Left forelimb (tissue), 1 donor: ENCODE data around the gene GRK6.

Source experiments
- DNase-seq: peaks from one replicate; pipeline ENCODE4 v3.0.0-alpha.2; 2018; ENCODE audit warnings: low spot score

GRK6 gene

DNA sequence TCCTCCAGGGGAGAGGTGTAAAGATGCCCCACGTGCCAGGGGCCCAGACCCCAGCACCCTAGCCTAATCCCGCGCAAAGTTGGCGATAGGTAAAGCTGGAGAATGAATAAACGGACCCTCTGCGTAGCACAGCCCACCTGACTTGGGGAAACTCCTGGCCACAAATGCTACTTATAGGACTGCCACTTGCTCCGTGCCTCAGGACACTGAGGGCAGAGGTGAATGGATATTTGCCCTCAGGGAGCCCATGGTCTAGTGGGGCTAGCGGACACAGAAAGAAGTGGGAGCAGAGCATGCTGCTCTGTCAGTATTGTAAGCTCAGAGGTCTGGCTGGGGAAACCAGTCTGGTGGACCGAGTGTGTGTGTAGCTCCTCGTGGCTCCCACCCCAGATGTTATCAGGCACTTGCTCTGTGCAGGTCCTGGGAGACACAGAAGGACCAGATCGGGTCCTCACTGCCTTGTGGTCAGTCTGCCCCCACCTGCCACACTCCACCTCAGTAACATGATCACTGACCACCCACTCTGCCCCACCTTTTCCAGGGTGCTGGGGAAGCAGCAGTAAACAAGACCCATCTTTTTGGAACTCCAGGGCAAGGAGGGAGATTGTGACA, 841 bp downstream of the GRK6 start:
- DNase-seq = no peak

DNA sequence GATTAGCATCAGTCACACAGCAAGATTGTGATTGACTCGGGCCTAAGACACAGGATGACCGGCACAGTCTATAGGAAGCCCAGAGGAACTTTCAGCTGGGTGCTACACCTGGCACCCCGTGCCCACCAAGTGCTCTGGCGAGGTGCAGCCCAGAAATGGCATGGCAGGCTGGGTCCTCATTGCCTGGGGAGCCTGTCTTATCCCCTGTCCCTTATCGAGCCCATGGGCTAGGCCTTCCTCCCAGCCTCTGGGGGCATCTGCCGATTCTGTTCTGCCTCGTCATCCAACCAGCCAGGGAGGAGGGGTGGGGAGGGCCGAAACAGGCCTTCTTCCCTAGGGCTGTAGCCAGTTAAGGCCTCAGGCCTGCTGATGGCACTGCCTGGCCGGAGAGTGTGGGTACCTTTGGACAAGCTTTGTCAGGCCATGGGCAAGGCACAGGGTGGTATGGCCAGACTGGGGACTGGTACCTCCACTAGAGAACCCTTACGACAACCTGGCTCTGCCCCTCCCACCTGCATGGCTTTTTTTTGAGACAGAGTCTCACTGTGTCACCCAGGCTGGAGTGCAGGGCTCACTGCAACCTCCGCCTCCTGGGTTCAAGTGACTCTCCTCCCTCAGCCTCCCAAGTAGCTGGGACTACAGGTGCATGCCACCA, 1.6 kb downstream of the GRK6 start:
- DNase-seq = no peak

DNA sequence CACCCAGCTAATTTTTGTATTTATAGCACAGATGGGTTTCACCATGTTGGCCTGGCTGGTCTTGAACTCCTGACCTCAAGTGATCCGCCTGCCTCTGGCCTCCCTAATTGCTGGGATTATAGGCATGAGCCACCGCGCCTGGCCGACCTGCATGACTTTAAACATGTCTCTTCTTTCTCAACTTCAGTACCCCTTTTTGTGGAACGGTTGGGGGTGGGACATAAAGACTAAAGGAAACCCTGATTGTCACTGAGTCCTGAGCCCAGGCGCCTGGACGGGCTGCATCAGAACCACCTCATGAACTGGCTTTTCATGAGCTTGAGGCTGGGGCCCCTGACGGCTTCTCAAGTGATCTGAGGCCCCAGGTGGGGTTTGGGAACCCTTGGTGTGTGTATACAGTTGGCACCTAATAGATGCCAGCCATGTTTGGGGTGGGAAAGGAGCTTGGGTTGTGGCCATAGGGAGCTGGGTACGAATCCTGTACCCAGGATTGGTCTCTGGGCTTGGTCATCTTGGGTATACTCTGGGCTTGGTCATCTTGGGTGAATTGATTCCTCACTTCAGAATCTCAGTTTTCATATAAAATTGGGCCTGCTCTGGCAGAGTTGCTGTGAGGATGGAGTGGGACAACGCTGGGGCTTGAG, 2.2 kb downstream of the GRK6 start:
- no peak for DNase-seq

DNA sequence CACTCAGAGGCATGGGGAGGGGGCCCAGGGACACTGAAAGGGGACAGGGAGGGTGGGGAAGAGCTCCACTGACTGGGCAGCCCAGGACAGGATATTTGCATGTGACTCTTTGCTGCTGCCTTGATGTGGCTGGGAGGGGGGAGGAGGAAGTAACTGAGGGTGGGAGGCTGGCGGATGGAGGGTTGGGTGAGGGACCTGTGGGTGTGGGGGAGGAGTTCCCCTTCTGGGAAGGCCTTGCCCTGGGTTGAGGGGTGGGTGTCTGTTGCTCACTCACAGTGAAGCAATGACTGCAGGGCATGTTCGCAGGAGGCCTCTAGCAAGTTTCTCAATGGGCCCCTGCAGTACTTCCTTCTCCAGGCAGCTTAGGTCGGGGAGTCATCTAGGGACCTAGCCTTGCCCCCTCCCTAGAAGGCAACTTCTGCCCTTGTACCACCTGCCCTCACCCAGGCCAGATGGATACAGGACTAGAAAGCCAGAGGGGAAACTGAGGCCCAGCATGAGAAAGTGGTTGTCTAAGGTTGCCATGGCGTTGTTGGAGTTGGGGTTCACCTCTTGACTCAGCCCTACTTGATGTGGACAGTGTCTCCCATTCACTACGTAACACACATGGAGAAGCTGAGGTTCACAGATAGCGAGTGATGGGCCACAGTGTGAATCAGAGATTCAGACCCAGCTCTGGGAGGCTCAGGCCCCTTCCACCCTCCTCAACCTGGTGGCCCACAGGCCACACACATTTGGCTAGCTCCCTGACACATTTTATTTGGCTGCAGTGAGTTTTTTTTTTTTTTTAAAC, 3.0 kb downstream of the GRK6 start:
- DNase-seq = no peak

DNA sequence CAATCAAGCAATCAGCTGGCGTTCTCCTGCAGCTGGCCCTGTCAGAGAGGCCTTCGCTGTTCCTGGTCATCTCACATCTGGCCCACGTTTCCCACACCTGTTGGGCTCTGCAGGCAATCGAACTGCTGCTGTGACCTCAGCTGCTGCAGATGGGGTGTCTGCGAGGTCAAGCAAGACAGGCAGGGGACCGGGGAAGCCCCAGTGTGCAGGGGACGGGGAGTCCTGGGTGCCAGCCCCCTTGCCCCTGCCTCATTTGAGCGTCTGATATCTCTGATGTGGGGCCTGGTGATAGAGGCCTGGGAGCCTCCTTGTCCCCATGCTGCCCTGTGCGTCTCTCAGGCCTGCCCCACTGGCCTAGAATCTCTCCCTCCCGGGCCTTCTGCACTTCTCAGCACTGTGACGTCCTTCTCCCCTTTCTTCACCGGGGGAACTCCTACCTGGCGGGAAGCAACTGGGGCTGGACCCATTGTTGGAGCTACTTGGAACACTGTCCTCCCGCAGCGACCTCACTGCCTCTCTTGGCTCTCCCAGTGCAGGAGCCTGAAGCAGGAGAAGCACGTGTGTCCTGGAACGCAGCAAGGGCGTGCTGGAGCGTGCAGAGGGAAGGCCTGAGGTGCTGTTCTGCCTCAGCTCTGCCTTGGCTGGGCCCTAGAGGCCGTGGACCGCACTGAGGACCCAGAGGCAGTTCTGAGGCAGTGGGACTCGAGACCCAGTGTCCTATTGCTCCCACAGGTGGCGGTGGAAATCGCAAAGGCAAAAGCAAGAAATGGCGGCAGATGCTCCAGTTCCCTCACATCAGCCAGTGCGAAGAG, 3.9 kb downstream of the GRK6 start:
- no peak for DNase-seq

DNA sequence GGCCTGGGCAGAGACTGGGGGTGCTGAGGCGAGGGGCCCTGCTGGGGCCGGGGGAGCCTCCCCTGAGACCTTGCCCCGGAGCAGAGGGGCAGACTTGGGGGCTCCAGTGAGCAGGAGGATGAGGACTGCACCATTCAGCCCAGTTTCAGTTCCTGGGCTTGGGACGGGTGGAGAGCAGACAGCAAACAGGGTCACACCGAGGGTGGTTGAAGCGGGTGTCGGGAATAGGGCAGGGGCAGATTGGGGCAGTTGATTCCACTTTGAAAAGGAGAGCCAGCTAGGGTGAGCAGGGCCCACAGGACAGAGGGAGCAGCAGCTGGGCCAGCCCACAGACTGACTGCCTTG, 4.5 kb downstream of the GRK6 start:
- no peak for DNase-seq

DNA sequence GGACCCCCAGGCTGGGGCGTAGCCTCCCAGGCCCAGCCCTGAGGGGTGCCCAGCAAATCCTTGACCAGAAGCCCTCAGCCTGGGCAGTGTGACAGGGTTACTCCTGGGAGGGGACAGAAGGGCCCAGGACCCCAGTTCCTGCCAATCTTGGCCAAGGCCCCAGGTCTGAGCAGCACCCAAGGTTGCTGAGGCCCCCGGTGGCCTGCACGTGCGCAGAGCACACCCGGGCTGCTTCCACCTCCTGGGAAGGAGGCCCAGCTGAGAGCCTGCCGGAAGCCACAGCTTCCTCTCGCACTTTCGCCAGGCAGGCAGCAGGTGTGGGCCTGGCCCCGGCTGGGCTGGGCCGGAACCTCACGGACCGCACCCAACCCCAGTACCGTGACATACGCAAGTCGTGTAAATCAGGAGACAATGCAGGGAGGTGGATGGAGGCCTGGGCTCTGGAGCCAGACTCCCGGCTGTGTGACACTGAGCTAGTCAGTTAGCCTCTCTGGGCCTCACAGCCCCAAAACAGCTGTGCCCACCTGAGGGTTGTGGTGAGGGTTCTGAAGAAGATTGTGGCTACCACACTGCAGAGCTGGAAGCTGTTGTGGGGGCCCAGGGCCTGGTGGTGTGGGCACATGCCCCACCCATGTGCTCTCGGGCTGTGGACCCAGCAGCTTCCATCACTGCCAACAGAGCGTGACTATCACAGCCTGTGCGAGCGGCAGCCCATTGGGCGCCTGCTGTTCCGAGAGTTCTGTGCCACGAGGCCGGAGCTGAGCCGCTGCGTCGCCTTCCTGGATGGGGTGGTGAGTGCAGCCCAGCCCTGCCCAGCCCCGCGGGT, 5.1 kb downstream of the GRK6 start:
- DNase-seq = no peak

DNA sequence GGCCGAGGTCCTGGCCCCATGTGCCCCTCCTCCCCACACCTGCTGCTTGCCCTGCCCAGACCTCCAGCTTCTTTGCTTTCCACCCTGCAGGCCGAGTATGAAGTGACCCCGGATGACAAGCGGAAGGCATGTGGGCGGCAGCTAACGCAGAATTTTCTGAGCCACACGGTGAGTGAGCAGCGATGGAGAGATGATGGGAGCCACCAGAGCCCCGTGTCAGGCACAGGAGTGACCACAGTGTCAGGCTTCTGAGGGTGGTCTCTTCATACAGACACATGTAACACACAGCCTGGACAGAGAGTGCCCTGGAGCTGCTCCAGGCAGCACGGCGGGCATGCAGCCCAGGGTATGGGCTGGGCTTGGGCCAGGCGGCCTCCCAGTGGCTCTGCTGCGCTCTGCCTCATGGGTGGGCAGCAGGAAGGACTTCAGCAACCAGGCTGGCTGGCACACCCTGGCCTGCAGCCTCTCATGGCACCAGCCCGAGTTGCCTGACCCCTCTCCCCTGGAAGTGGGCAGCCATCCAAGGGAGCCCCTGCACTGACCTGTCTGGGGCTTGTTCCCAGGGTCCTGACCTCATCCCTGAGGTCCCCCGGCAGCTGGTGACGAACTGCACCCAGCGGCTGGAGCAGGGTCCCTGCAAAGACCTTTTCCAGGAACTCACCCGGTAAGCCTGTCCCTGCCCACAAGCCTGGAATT, 5.8 kb downstream of the GRK6 start:
- no peak for DNase-seq

DNA sequence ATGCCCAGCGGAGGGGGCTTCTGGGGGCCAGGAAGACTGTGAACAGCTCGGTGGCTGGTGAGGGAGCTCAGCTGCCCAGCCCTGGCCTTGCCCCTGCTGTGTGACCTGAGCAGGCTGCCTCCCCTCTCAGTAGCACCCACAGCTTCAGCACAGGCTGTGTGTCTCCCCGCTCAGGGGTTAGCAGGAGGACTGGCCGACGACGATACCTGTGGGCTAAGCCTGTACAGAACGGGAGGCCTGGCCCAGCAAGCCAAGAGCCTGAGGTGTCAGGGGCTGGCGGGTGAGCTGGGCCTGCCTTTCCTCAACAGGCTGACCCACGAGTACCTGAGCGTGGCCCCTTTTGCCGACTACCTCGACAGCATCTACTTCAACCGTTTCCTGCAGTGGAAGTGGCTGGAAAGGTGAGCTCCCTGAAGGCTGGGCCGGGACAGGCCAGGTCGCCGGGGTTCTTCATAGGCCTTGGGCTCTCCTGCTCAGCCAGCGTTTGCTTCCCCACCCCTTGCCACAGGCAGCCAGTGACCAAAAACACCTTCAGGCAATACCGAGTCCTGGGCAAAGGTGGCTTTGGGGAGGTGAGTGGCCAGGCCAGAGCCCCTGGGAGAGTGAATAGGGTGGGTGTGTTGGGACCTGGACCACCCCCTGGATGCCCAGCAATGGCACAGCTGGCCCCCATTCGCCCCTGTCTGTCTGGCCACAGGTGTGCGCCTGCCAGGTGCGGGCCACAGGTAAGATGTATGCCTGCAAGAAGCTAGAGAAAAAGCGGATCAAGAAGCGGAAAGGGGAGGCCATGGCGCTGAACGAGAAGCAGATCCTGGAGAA, 6.6 kb downstream of the GRK6 start:
- DNase-seq = no peak

DNA sequence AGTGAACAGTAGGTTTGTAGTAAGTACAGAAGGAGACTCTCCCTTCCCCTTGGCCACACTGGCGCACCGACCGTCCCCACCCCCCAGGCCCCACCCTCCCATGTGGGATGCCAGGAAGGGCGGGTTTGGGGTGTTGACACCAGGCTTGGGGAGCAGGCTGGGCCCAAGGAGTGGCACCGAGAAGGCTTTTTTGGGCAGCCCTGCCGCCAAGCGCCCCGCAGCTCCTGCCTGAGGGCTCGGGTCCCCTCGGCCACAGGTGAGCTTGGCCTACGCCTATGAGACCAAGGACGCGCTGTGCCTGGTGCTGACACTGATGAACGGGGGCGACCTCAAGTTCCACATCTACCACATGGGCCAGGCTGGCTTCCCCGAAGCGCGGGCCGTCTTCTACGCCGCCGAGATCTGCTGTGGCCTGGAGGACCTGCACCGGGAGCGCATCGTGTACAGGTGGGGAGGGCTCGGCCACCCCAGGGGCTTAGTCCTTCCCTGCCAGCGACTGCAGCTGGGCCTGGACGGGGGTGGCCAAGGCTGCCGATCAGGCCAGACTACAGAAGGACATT, 7.3 kb downstream of the GRK6 start:
- no peak for DNase-seq

DNA sequence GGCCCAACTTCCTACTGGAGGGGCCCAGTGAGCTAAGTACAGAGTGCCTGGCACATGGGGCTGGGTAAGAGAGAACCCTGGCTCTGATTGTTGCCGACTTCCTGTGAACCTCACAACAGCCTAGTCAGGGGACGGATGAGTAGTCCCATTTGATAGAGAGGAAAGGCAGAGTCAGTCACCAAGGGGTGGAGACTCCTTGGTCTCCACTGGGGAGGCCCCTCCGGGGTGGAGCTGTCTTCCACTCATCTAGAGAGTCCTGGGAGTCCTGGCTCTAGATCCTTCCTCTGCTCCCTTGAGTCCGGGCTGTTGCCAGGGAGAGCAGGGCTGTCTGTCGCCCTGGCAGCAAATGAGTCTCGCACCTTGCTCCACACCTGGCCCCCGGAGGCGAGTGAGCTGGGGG, 8.0 kb downstream of the GRK6 start:
- DNase-seq = no peak

DNA sequence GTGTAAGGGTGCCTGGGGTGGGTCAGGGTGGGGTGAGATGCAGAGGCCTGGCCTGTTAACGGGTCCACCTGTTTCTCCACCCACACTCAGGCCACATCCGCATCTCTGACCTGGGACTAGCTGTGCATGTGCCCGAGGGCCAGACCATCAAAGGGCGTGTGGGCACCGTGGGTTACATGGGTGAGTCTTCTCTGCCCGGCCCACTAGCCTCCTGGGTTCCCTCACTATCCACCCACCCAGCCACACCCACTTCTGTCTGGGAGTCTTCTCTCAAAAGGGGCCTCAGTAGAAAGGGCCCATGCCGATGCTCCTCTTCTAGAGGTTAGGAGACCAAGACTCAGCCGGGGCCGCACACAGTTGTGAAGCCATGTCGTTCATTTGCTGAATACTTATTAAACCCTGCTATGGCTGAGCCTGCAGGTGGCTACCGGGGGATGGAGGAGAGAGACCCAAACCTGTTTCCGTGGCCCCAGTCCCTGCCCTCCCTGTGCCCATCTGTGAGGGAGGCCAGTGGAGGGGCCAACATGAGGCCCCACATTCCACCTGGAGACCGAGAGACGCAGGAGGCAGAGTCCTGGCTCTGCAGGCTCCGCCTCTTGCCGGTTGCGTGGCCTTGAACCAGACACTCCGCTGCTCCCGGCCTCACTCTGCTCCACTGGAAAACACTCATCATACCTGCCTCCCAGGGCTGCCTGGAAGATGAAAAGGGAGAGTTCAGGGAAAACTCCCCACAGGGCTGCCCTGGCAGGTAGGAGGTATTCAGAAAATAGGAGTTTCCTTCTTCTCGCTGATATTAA, 8.7 kb downstream of the GRK6 start:
- no peak for DNase-seq

DNA sequence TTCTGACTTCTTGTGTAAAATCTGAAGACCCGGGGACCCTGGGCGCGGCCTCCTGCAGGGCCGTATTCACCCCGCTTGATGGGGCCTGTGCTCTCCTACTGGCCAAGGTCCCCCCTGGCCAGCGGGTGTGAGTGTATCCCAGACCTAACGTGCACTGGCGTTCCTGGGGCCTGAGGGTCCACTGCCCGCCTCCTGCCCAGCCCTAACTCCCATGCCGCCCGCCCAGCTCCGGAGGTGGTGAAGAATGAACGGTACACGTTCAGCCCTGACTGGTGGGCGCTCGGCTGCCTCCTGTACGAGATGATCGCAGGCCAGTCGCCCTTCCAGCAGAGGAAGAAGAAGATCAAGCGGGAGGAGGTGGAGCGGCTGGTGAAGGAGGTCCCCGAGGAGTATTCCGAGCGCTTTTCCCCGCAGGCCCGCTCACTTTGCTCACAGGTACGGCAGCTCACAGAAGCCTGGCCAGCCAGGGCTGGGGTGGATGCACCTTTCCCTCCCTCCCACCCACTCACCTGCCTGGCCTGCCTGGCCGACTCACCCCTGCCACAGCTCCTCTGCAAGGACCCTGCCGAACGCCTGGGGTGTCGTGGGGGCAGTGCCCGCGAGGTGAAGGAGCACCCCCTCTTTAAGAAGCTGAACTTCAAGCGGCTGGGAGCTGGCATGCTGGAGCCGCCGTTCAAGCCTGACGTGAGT, 9.5 kb downstream of the GRK6 start:
- DNase-seq = no peak

DNA sequence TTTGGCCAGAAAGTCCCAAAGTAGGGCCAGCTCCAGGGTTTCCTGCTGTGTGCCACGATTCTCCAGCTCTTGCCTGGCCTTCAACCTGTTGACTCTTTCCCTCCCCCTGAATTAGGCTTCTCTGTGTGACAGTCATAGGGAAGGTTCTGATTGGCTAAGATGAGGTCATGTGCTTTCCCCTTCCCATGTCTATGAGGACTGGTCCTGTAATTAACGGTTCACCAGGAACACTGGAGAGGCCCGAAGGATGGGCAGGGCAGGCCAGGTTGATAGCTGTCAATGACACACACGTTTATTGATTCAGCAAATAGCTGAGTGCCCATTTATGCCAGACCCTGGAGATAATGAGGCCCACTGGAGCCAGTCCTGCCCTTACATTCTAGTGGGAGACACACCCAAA, 11.1 kb downstream of the GRK6 start:
- DNase-seq = no peak

DNA sequence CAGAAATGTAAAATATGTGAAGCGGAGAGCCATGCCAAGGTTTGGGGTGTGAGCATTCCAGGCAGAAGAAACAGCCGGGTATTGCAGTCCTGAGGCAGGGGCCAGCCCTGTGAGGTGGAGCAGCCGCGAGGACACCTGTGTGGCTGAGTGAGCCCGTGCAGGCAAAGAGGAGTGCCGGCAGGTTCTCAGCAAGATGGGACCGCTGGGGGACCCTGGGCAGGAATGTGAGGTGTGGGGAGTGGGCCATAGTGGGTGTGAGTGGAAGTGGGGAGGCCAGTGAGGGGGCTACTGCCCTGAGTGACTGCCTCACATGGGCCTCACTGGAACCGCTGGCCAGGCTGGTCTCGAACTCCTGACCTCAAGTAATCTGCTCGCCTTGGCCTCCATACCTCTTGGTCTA, 12.0 kb downstream of the GRK6 start:
- DNase-seq = no peak

DNA sequence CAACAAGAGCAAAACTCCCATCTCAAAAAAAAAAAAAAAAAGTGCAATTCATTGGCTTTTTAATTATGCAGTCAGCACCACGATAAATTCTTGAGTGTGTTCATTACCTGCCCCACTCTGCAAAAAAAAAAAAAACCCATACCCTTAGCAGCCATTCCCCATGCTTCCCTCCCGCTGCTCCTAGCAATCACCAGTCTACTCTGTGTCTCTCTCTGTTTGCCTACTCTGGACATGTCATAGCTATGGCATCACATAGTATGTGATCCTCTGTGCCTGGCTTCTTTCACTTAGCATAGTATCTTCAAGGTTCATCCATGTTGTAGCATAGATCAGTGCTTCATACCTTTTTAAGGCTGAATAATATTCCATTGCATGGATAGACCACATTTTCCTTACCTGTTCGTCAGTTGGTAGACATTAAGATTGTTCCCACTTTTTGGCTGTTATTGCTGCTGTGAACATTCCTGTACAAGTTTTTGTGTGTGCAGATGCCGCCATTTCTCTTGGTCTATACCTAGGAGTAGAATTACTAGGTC, 13.1 kb downstream of the GRK6 start:
- no peak for DNase-seq

DNA sequence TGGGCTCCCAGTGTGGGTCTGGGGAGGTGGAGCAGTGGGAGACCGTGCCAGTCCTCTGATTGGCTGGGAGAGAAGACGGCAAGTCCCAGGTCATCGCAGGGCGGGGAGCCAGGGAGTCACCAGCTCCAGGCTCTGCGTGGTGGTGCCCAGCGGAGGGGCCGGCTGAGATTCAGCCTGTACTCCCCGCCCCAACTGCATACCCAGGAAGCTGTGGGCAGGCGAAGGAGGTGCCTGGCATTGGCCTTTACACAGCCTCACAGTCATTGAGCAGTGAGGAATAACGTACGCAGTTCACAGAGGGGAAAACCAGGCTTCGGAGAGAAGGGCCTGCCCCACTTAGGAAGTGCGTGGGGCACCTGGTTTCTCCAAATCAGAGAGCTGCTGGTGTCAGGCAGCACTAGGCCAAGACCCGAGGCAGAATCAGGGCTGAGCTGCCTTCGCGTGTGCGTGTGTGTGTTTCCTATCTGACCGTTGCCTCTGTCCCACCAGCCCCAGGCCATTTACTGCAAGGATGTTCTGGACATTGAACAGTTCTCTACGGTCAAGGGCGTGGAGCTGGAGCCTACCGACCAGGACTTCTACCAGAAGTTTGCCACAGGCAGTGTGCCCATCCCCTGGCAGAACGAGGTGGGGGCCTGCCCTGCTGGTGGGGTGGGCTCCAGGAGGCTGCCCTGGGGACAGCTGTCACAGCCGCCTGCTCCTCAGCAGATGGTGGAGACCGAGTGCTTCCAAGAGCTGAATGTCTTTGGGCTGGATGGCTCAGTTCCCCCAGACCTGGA, 13.9 kb downstream of the GRK6 start:
- DNase-seq = no peak
